Activated T-helper 9 cell treated with anti-CD3 and anti-CD28 coated beads, Interleukin-2, amount 50 U/mL, for 16 hours (primary cell): Measurements from ENCODE around the gene AQP4.

Experiments
- DNase-seq: peaks from one replicate; pipeline ENCODE4 v3.0.0-alpha.2; 2020; ENCODE audit warnings: low read depth

The AQP4 gene, protein sequence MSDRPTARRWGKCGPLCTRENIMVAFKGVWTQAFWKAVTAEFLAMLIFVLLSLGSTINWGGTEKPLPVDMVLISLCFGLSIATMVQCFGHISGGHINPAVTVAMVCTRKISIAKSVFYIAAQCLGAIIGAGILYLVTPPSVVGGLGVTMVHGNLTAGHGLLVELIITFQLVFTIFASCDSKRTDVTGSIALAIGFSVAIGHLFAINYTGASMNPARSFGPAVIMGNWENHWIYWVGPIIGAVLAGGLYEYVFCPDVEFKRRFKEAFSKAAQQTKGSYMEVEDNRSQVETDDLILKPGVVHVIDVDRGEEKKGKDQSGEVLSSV

DNA sequence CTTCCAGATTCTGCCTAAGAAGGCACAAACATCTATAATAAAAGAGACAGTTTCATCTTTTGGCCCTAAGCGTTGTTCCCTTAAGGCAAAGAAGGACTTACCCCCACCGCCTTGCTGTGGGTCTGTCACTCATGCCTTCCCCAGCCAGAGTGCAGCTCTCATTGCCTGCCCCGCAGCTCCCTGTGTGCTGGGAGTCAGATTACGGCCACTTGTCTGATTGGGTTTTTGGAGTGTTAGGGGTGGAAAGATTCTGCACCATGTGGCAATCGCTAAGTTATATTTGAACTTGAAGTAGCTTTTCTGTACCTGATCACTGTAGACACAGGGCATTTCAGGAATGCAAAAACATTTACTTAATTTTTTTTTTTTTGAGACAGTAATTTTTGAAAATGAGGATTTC, at the start of gene AQP4:
Gene AQP4, minus strand, starts transcription at position 151 of the 400 bp plus-strand sequence. Its CDS starts 18 bp downstream, at position 133.
- DNase-seq, result no peak

DNA sequence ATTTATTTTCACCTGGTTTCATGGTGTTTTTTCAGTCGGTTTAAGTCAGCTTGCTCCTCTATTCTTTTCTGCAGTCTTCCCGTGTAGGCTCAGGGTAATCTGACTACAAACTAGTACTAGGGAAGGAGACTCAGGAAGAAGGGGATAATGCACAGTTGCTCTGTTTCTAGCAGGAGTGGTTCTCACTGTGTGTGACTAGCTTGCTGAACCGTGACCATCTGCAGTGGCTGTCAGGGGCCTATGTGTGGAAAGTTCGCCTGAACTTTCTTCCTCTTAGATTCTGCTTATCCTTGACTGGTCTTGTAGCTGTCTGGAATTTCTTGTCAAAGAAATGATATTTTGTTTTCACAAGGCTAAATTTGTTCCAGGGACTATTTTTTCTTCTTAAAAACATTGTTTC, 46.3 kb upstream of the AQP4 start:
- DNase-seq, result no peak

DNA sequence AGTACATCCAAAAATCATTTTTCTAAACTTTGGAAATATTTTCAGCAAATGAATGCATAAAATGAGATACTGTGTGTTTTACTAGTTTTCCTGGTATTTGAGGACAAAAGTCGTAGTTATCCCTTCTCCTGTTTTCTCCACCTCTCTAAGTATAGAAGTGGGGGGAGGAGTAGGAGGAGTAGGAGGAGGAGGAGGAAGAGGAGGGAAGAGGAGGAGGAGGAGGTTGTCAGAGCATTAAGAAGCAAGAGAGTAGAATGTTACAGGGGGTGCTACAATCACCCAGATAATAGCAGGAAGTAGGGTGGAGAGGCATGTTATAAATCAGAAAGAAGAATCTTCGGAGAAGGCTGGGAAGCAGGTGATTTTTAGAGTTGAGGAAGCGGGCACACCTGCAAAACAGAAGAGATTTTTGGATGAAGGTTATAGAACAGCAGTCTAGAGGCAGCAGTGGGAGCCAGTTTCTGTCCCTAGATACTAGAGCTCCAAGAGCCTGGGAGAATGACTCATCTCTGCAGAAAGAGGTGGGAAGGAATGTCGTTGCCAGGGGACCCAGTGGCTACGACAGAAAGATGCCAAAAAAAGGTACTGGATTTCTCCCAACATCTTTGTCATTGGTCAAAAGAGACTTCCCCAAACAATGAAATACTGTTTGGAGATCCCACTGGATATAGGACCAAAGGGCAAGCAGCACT, 44.2 kb upstream of the AQP4 start:
- no peak for DNase-seq

DNA sequence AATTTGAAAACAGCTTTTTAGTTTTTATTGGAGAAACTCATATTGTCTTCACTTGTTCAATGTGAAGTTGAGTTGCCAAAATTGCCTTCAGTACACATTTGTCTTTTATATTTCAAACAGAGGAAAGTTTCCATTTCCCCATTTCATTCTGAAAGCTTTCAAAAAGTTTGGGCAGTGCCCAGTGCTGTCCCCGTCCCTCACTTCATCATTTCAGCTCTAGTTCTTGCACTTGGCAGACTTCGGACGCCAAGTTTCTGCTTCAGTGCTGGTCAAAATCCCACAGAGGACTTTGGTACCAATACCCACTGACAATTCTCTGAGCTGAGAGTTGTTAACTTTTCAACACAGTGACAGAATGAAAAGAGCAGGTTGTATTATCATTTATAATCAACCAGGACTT, 43.4 kb upstream of the AQP4 start:
- no peak for DNase-seq

DNA sequence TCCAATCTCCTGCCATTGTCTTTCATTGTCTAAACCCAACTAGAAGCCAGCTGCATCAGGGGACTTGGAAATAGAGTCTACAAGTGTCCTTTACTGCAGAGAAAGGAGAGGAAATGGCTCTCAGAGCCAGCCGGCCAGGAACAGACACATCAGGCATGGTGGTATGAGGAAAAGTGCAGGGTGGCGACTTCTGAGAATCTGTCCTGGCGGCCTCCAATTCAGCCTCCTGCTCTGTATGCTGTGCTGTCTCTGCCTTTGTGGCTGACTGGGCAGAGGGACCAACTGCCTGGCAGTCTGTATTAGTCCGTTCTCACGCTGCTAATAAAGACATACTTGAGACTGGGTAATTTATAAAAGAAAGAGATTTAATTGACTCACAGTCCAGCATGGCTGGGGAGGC, 36.8 kb upstream of the AQP4 start:
- no peak for DNase-seq

DNA sequence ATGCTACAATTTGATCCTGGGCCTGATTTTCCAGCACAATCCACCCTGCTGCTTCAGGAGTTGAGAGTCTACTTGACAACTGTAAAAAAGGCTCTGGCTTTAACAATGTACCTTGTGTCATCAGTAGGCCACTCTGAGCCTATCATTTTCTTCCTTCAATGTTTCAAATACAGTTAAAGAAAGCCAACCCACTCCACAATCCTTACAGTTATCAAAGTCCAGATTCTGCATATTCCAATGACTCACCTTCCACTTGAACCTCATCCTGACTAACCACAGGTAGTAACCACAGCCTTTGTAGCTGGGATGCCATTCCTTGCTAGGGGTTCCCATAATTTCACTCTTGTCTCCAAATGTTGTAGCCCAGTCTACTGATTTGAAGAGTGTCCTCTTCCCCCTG, 35.5 kb upstream of the AQP4 start:
- no peak for DNase-seq

DNA sequence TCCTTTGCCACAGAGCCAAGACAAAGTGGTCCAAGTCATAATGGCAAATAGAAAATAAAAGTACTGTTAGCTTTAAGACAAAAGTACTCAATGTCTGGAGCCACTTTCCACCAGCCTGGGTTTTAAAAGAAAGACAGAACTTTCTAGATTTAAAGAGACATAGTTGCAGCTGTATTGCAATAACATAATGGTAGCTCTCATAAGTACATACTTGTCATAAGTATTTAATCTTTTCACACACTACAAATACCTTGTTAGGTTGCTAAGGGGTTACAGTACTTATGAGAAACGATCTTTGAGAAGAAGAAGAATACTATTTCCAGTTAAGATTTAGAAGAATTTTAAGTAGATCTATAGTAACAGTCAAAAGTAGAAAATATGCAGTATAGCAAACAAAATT, 28.9 kb upstream of the AQP4 start:
- DNase-seq, result no peak

DNA sequence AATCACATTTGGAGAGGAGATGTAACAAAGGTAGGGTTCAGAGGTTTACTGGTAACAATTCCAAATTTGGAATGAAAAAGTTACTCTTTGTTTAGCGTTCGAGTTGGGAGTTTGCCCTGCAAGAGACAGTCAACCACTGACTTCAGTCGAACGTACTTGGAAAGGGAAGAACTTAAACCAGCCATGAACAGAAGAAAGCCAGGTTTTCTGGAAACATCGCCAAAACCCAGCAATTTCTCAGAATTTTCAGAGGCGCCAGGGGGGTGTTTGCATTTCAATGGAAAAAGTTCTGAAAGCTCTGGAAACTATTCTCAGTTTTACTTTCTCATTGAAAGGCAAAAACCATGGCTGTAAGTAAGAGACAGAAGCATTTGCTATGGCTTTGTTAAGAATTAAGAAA, 28.5 kb upstream of the AQP4 start:
- no peak for DNase-seq

DNA sequence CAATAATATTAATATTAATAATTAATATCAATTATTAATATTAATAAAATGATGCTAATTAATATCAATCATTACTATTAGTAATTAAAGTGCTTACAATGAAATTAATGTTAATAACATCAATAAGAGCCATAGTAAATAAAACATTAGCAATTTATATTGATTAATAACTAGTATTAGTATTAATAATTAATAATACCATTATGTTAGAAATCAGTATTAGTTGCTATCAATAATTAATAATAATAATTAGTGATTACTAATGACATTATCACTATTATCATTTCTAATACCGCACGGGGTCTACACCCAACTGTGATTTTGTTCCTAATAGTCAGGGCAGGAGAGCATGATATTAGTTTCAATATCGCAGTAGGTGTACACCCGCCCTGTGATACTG, 22.8 kb upstream of the AQP4 start:
- no peak for DNase-seq

DNA sequence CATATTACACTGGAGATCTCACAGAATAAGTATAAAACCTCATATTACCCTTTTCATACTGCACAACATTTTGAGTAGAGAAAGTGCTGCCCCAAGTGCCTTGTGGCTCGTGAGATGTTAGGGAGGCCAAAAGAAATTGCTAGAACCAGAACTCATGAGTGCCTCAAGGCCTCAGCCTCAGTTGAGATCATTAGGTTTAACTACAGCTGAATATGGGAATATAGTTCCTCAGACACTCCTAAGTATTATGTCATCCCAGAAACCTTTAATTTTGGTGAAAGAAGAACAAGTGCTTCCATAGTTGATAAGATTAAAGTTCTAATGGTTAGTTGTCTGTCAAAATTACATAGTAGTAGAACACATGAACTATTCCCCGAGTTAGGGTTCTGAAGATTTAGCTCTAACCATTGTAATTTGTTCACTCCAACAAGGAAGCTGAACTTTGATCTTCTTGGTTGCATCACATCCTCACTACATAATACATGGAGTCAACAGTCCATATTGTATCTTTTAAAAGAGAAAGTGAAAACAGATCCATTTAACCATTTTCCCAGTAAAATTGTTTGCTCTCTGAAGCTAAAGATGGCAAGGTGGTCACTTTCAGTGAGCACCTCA, 9.6 kb upstream of the AQP4 start:
- DNase-seq, result no peak

DNA sequence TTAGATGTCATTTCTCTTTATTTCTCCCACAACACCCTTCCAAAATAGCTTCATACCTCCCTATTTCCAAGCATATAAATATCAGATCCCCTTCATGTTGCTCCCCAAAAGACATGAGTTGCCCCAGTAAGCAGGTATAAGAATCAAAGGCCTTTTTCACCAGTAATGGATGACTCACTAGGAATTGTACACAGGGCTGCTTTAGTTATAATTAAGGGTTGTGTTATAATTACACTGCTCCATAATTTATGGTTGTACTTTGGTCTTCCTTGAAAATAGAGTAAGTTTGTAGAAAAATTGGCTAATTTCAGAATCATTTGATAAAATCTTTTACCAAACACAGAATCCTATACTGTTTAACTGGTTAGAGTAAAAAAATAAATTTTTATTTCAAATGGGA, 8.8 kb upstream of the AQP4 start:
- no peak for DNase-seq

DNA sequence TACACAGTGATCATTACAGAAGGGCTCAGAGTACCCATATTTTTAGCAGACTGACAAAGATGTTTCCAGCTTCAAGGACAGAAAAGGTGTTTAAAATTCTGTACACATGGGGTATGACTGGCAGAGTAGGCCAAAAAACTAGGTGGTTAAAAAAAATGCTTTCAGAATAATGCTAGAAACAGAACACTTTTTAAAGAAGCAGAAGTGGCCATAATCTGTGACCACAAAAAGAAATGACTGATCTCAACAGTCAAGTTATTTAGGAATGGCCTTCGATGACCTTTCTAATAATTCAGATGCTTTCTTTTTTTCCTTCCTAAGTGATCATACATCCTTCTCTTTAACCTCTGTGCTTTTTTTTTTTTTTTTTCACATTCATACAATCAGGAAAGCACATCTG, 4.1 kb upstream of the AQP4 start:
- DNase-seq, result no peak

DNA sequence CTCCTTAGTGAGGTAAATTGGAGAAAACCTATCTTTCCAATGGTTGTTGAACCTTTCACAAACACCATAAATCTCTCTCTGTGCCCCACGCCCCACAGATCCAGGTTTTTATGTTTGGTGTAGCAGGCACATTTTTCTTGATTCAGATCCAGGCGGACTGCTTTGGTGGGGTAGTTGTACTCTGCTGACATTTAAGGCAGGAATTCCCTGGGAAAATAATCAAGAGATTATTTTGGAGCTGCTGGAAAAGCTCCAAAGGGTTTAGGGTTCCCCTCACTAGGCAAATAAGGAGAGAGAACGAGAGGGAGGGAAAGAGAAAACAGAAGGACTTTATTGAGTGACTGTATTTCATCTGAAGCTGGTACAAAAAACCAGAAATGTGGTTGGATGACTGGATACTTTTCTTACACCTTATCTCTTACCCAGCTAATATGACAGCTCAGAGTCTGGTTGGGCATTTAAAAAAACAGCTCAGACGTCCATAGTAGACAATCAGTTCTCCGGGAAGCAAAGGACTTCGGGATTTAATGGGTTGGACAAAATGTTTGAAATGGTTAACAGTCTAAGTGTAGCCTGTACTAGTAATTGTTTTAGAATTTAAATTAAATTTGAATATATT, 3.6 kb upstream of the AQP4 start:
- DNase-seq, result no peak

DNA sequence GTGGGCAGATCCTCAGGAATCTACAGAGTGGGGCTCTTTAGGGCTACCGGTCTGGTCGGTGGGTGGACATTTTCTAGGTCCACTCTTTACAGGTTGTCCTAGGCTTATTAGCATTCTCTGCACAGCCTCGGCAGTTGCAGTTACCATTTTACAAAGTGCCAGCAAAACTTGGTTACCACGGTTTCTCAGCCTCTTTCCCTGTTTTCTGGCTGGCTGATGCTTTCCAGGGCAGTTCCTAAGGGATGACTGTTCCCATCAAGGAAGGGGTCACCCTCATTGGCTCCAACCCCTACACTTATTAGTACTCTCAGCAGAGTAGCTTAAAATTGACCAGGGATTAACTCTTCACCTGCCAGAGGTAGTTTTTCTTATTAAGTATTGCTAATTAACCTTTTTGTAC, 2.0 kb upstream of the AQP4 start:
- no peak for DNase-seq

DNA sequence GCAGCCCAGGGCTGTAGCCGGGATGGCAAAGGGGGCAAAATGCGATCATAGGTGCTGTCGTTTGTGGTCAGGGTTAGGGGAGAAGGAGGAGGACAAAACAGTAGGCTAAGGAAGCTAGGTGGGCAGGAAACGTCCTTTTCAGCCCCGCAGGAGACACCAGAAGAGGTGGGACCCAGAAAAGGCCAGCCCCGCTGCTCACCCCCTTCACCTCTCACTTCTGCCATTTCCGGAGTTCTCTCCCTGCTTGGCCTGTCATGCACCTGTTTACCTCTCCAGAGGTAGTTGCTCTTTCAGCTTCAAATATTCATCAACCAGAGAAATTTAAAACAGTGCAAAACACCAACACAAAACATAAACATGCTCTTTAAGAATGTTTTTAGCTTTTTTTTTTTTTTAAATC, 849 bp downstream of the AQP4 start:
- no peak for DNase-seq

DNA sequence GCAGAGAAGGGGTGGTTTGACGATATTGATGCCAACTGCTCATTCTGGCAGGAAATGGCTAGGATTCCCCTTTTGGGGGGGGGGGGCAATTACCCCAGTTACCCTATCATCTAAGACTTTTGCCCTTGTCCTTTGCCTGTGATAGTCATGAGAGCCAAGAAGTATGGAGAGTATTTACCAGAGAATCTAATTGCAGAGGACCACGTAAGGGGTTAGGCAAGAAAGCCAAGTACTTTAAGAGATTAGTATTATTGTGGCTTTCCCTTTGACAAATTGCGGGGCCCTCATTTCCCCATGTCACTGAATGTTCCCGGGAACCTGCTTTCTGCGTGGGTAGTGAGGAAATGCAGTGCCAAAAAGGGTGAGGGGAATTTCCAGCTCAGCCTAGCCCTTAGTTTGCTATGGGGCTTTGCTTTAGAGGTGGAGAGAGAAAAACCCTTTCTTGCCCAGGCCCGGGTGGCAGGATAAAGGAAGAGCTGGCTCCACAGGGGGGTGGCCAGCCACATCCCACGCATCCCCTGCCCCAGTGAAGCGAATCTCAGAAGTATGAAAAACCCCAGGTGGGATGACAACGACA, 1.5 kb downstream of the AQP4 start:
- DNase-seq, result no peak

DNA sequence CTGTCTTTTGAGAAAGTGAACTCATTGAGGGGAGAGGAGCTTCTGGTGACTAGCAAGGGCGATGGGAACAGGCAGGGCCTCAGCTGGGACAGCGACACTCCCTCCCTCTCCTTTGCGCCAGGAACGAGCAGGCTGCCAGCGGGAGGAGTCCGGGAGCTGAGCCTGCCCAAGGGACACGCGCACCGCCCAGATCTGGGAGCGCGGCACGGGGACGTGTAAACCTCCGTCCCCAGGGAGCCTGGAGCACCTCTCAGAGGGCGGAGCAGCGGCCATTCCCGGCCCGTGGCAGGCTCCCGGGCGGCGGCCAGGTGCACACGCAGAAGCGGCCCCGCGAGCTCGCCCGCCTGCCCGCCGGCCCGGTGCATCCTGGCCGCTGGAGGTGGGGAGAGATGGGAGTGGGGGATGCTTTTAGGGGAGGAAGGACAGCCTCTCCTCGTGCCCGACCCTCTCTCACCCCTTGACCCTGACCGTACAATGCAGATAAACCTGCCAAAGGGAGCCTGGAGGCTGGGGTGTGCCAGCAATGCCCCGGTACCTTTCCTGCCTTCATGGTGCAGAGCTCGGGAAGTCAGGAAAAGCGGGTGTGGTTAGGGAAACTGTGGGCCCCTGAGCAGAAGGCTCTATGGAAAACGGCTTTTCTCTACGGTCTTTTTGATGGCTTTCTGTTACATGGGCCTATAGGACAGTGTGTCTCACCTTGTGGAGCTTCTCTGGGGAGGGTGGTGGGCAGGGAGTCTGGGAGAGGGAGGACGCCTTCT, 2.2 kb downstream of the AQP4 start:
- no peak for DNase-seq

DNA sequence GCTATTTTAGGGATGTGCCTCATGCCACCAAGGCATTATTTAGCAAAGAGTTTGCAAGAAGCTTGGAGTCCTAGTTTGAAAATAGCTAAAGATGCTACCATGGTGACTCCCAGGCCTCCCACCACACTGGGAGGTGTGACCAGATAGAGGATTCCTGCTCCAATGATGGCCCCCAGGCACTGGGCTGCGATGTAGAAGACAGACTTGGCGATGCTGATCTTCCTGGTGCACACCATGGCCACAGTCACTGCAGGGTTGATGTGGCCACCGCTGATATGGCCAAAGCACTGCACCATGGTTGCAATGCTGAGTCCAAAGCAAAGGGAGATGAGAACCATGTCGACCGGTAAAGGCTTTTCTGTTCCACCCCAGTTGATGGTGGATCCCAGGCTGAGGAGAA, 3.4 kb downstream of the AQP4 start:
- no peak for DNase-seq

DNA sequence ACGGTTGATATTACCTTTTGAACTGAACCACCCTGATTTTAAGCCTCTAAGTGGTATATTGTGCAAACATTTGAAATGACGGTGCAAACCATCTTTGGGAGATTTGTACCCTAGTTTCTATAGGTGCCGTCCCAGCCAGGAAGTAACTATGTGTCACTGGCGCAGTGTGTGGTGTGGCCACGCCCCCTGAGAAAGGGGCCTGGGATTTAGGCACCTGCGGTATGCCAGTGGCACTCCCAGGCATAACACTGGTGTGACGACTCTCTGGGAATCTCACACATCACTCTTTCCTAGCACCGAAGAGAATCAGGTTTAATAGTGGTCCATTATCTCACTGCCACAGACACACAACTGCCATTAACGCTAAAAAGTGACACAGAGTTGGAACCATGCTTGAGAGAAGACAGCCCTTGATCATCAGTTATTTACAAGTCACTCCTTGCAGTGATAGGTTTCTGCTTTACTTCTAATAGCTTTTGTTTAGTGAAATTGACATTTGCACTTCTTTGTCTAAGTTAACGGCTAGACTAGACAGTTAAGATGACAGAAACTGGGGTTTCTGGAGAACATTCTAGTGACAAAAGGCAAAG, 11.1 kb downstream of the AQP4 start:
- DNase-seq, result no peak

DNA sequence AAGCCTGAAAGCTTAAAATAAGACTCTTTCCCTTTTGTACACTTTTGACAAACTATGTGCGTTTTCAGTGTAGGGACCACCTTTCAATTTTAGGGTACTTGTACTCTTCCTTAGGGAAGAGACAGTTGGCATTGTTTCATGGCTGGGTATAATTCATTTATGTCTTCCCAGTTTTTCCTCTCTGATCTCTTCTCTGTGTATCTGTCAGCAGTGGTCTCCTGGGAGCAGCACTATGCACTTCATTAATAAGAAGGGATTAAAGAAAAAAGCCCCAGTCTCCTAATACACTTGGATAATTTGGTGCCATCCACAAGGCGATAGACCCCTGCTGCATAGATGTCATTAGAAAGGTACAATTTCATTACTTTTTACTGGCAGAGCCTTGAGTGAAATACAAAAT, 12.1 kb downstream of the AQP4 start:
- no peak for DNase-seq

DNA sequence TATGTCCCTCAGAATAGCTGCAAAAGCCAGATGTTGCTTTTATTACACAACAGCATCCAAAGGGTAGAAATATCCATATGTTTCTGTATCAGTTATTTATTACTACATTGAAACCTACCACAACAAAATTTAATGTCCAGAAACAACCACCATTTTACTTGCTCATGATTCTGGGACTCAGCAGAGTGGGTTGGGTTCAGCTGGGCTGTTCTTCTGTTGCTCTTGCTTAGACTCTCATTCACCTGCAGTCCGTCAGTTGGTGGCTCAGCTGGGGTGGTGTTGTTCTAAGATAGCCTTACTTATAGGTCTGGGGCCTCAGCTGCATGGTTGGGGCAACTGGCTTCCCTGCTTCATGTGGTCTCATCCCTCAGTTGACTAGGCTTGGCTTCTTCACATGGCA, 21.7 kb downstream of the AQP4 start:
- DNase-seq, result no peak

DNA sequence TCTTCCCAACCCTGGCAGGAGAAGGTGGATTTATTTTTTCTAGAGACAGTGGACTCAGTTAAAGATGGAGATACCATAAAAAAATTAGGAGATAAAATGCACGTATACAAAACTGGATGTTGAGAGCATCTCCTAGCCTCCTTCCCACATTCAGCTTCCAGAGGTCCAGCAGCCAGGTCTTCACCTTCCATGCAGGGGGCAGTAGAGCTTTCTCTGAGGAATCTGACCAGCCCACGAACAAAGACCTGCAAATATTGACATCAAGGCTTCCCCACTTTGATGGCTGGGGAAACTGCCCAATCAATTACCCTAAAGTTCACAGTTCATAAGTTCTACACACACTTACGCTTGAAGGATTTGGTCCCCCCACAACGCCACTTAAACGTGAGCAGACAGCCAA, 24.5 kb downstream of the AQP4 start:
- no peak for DNase-seq
